GM21528 (cell line): Measurements from ENCODE around the gene MT1M.
A peak's percentile ranks its signal among the peaks of the same experiment; 100 is the strongest.
"Not testable (repeated sequence)": the region's sequence is repeated elsewhere in the genome, so short reads cannot be mapped to it uniquely, and the experiment has no call there.

Source experiments
- ATAC-seq: cut with Tn5 transposase; IDR thresholded peaks from one replicate; pipeline ENCODE4 v1.9.1; 2021; ENCODE audit warnings: mild to moderate bottlenecking, moderate library complexity; ENCODE audit not compliant: unreplicated experiment, low FRiP score

MT1M gene

GRCh38 chr16:56608043-56608875 lies 24.2 kb upstream of the MT1M start, which contains the start of gene MT2A:
Gene MT2A (plus strand): TSS chr16:56608584. CDS start chr16:56608656, 72 bp downstream.
- peak; percentile 80 for ATAC-seq

GRCh38 chr16:56608876-56609462 lies 23.5 kb upstream of the MT1M start:
- ATAC-seq: no peak

- ATAC-seq: peak; percentile 47
These were observed 23.0 kb upstream of the MT1M start for GRCh38 chr16:56609463-56609921.

GRCh38 chr16:56610017-56610608 lies 22.3 kb upstream of the MT1M start:
- no peak for ATAC-seq

GRCh38 chr16:56610609-56611111 lies 21.8 kb upstream of the MT1M start:
- ATAC-seq: no peak

GRCh38 chr16:56611281-56611833 lies 21.1 kb upstream of the MT1M start:
- no peak for ATAC-seq

GRCh38 chr16:56613706-56614105 lies 18.8 kb upstream of the MT1M start:
- ATAC-seq: no peak

GRCh38 chr16:56614549-56614991 lies 17.9 kb upstream of the MT1M start:
- ATAC-seq: no peak

- ATAC-seq: no peak
These were observed 17.1 kb upstream of the MT1M start for GRCh38 chr16:56615353-56615752.

GRCh38 chr16:56616608-56617211 lies 15.7 kb upstream of the MT1M start:
- ATAC-seq: no peak

- ATAC-seq: no peak
These were observed 15.0 kb upstream of the MT1M start for GRCh38 chr16:56617212-56618085.

- no peak for ATAC-seq
These were observed 14.3 kb upstream of the MT1M start for GRCh38 chr16:56618138-56618537.

GRCh38 chr16:56620339-56620897 lies 12.0 kb upstream of the MT1M start:
- no peak for ATAC-seq

GRCh38 chr16:56621665-56622445 lies 10.6 kb upstream of the MT1M start:
- ATAC-seq: not testable (repeated sequence)

GRCh38 chr16:56623184-56623583 lies 9.3 kb upstream of the MT1M start:
- ATAC-seq: not testable (repeated sequence)

GRCh38 chr16:56623637-56624036 lies 8.8 kb upstream of the MT1M start:
- no peak for ATAC-seq

GRCh38 chr16:56625140-56625942 lies 7.1 kb upstream of the MT1M start, which contains the start of gene MT1E:
Gene MT1E (plus strand): TSS chr16:56625781. CDS start chr16:56625852, 71 bp downstream.
- ATAC-seq: no peak
